ENCODE data around the gene DHRSX. TPM values are rescaled to one million over a fixed set of nuclear protein-coding genes. Genes with fewer than 3 reads are reported as not detected.
A peak's percentile ranks its signal among the peaks of the same experiment; 100 is the strongest.

Gene DHRSX
- total RNA-seq, 2 experiments from 2014 or later: 18.8 to 21.4 TPM

DNA sequence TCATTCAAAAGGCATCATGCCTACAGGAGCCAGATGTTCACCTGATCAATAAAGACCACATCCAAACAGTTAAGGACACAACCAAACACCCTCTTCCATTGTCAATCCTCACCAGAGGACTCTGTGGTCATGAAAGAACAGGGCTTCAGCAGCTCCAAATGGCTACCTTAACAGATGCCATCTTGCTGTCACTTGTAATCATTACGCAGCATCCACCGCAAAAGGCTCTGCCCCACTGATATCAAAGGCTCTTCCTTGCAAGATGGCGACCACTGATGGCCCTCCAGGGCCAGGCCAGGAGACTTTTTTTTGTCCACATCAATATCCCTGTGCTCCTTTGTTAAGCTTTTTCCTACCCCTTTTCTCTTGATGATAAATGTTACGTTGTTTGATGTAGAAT is 157.4 kb downstream of the DHRSX start:
- no peak for DNase-seq
- Mint-ChIP-seq H3K36me3 (ENCODE audit: low read depth) (peaks cover 84% of the 10 kb centered on the region), H3K9me3 (peaks cover 20% of the 10 kb centered on the region), H3K4me3 (no peak overlapping the region), H3K4me1 (ENCODE audit: low read depth) (no peaks in the 10 kb centered on the region), H3K27me3 (ENCODE audit: low read depth) (no peaks in the 10 kb centered on the region), H3K27ac (no peak overlapping the region)
- intact Hi-C loops (cut with micrococcal nuclease): no loop called here
- CTCF ChIA-PET: no interaction called here

DNA sequence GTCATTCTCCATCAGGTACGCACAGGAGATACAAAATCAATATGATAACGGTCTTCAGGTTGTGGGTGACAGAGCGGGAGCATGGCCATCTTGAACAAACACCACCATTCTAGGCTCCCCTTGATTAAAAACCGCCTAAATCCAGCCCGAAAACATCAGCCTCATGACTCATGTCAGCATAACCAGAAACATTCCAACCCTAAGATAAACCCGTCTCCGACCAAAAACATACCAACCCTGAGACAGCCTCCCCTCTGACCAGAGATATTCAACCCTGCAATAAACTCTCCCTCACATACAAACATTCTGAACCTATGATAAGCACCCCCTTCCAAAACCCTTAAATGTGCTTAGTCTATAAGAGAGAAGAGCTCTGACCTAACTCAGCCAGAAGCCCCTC is 157.9 kb downstream of the DHRSX start:
- H3K36me3 Mint-ChIP-seq (ENCODE audit: low read depth): peaks cover 79% of the 10 kb centered on the region
- CTCF ChIA-PET: no interaction called here
- no peak for DNase-seq
- H3K27ac Mint-ChIP-seq: no peak overlapping the region
- no peak overlapping the region for H3K4me3 Mint-ChIP-seq
- H3K9me3 Mint-ChIP-seq: peaks cover 20% of the 10 kb centered on the region
- H3K4me1 Mint-ChIP-seq (ENCODE audit: low read depth): no peaks in the 10 kb centered on the region
- intact Hi-C loops (cut with micrococcal nuclease): no loop called here
- H3K27me3 Mint-ChIP-seq (ENCODE audit: low read depth): no peaks in the 10 kb centered on the region

GRCh38 chrX:2342281-2342688 is 158.5 kb downstream of the DHRSX start:
- peaks cover 20% of the 10 kb centered on the region for H3K9me3 Mint-ChIP-seq
- H3K4me3 Mint-ChIP-seq: no peak overlapping the region
- CTCF ChIA-PET: no interaction called here
- H3K27me3 Mint-ChIP-seq (ENCODE audit: low read depth): no peaks in the 10 kb centered on the region
- no peaks in the 10 kb centered on the region for H3K4me1 Mint-ChIP-seq (ENCODE audit: low read depth)
- H3K36me3 Mint-ChIP-seq (ENCODE audit: low read depth): peaks cover 82% of the 10 kb centered on the region
- DNase-seq: no peak
- H3K27ac Mint-ChIP-seq: no peak overlapping the region
- intact Hi-C loops (cut with micrococcal nuclease): no loop called here

- DNase-seq: no peak
- CTCF ChIA-PET: no interaction called here
- peaks cover 18% of the 10 kb centered on the region for H3K9me3 Mint-ChIP-seq
- no peak overlapping the region for H3K27ac Mint-ChIP-seq
- H3K27me3 Mint-ChIP-seq (ENCODE audit: low read depth): no peaks in the 10 kb centered on the region
- intact Hi-C loops (cut with micrococcal nuclease): no loop called here
- peaks cover 74% of the 10 kb centered on the region for H3K36me3 Mint-ChIP-seq (ENCODE audit: low read depth)
- H3K4me1 Mint-ChIP-seq (ENCODE audit: low read depth): no peaks in the 10 kb centered on the region
- H3K4me3 Mint-ChIP-seq: no peak overlapping the region
Observed at GRCh38 chrX:2340991-2341390, 159.8 kb downstream of the DHRSX start.

GRCh38 chrX:2336181-2336580 is 164.6 kb downstream of the DHRSX start:
- no peak overlapping the region for H3K27ac Mint-ChIP-seq
- no peaks in the 10 kb centered on the region for H3K4me1 Mint-ChIP-seq (ENCODE audit: low read depth)
- intact Hi-C loops (cut with micrococcal nuclease): no loop called here
- DNase-seq: no peak
- H3K27me3 Mint-ChIP-seq (ENCODE audit: low read depth): no peaks in the 10 kb centered on the region
- H3K4me3 Mint-ChIP-seq: no peak overlapping the region
- CTCF ChIA-PET: no interaction called here
- H3K36me3 Mint-ChIP-seq (ENCODE audit: low read depth): peaks cover 39% of the 10 kb centered on the region
- H3K9me3 Mint-ChIP-seq: peaks cover 16% of the 10 kb centered on the region

- H3K36me3 Mint-ChIP-seq (ENCODE audit: low read depth): peaks cover 26% of the 10 kb centered on the region
- H3K27me3 Mint-ChIP-seq (ENCODE audit: low read depth): no peaks in the 10 kb centered on the region
- DNase-seq: no peak
- CTCF ChIA-PET: no interaction called here
- intact Hi-C loops (cut with micrococcal nuclease): no loop called here
- H3K4me1 Mint-ChIP-seq (ENCODE audit: low read depth): no peaks in the 10 kb centered on the region
- no peak overlapping the region for H3K27ac Mint-ChIP-seq
- H3K9me3 Mint-ChIP-seq: peaks cover 6% of the 10 kb centered on the region
- H3K4me3 Mint-ChIP-seq: no peak overlapping the region
Observed at GRCh38 chrX:2334237-2334636, 166.5 kb downstream of the DHRSX start.

DNA sequence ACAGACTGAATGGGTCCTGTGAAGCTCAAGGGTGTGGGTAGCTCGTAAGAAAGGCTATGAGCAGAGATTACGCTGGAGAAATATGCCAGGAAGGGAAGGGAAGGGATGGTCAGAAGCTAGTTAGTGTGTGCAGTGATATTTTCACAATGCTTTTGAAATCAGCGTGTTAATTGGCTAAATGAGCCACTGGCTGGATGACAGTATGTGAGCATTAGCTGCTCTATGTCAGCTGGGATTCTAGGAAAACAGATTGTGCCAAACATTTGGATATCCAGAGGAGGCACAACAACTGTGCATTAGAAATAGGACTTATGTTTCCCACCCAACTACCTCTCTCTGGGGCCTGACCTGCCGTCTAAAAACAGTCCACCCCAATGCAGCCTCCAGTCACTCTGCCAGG is 168.5 kb downstream of the DHRSX start:
- H3K27me3 Mint-ChIP-seq (ENCODE audit: low read depth): no peaks in the 10 kb centered on the region
- peaks cover 1% of the 10 kb centered on the region for H3K9me3 Mint-ChIP-seq
- intact Hi-C loops (cut with micrococcal nuclease): no loop called here
- no peak for DNase-seq
- H3K36me3 Mint-ChIP-seq (ENCODE audit: low read depth): peaks cover 20% of the 10 kb centered on the region
- CTCF ChIA-PET: no interaction called here
- H3K4me3 Mint-ChIP-seq: no peak overlapping the region
- H3K4me1 Mint-ChIP-seq (ENCODE audit: low read depth): no peaks in the 10 kb centered on the region
- no peak overlapping the region for H3K27ac Mint-ChIP-seq

DNA sequence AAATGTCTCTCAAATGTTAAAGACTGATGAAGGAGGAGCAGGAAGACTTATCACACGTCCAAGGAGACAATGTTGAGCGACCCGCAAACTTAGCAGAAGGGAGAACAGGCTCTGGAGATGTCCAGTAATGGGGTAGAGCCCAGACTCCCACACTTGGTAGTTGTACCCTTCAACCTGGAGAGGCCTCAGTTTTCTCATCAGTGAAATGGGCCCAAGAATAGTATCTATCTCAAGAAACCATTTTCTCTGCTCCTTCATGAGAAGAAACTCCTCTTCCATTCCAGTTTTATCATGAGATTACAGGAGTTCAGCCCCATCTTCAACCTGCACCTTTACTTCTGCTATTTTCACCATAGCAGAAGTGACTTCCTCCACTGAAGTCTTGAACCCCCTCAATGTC is 169.9 kb downstream of the DHRSX start:
- H3K9me3 Mint-ChIP-seq: peaks cover 1% of the 10 kb centered on the region

GRCh38 chrX:2330487-2330886 is 170.3 kb downstream of the DHRSX start:
- H3K27me3 Mint-ChIP-seq (ENCODE audit: low read depth): no peaks in the 10 kb centered on the region
- CTCF ChIA-PET: no interaction called here
- no peak overlapping the region for H3K27ac Mint-ChIP-seq
- H3K36me3 Mint-ChIP-seq (ENCODE audit: low read depth): peaks cover 17% of the 10 kb centered on the region
- no peaks in the 10 kb centered on the region for H3K4me1 Mint-ChIP-seq (ENCODE audit: low read depth)
- H3K9me3 Mint-ChIP-seq: peaks cover 3% of the 10 kb centered on the region
- DNase-seq: no peak
- intact Hi-C loops (cut with micrococcal nuclease): no loop called here
- H3K4me3 Mint-ChIP-seq: no peak overlapping the region

More for the DNA sequence above, 169.9 kb downstream of the DHRSX start:
- H3K4me1 Mint-ChIP-seq (ENCODE audit: low read depth): no peaks in the 10 kb centered on the region
- DNase-seq: no peak
- peaks cover 17% of the 10 kb centered on the region for H3K36me3 Mint-ChIP-seq (ENCODE audit: low read depth)
- intact Hi-C loops (cut with micrococcal nuclease): no loop called here
- H3K27ac Mint-ChIP-seq: no peak overlapping the region
- CTCF ChIA-PET: no interaction called here
- no peak overlapping the region for H3K4me3 Mint-ChIP-seq
- H3K27me3 Mint-ChIP-seq (ENCODE audit: low read depth): no peaks in the 10 kb centered on the region

- intact Hi-C loops (cut with micrococcal nuclease): no loop called here
- H3K36me3 Mint-ChIP-seq (ENCODE audit: low read depth): peaks cover 26% of the 10 kb centered on the region
- no peak overlapping the region for H3K4me3 Mint-ChIP-seq
- DNase-seq: no peak
- H3K27ac Mint-ChIP-seq: no peak overlapping the region
- CTCF ChIA-PET: no interaction called here
- no peaks in the 10 kb centered on the region for H3K27me3 Mint-ChIP-seq (ENCODE audit: low read depth)
- H3K4me1 Mint-ChIP-seq (ENCODE audit: low read depth): peaks cover 2% of the 10 kb centered on the region
- peaks cover 8% of the 10 kb centered on the region for H3K9me3 Mint-ChIP-seq
Observed at GRCh38 chrX:2327423-2327822, 173.4 kb downstream of the DHRSX start.

GRCh38 chrX:2325076-2325784 is 175.5 kb downstream of the DHRSX start:
- Mint-ChIP-seq H3K27ac (peak overlapping the region; percentile 71), H3K9me3 (peaks cover 10% of the 10 kb centered on the region), H3K36me3 (ENCODE audit: low read depth) (peaks cover 28% of the 10 kb centered on the region), H3K27me3 (ENCODE audit: low read depth) (no peaks in the 10 kb centered on the region), H3K4me1 (ENCODE audit: low read depth) (peaks cover 2% of the 10 kb centered on the region), H3K4me3 (peak overlapping the region; percentile 70)
- intact Hi-C loops (cut with micrococcal nuclease): no loop called here
- CTCF ChIA-PET: no interaction called here
- peak; percentile 45 for DNase-seq

DNA sequence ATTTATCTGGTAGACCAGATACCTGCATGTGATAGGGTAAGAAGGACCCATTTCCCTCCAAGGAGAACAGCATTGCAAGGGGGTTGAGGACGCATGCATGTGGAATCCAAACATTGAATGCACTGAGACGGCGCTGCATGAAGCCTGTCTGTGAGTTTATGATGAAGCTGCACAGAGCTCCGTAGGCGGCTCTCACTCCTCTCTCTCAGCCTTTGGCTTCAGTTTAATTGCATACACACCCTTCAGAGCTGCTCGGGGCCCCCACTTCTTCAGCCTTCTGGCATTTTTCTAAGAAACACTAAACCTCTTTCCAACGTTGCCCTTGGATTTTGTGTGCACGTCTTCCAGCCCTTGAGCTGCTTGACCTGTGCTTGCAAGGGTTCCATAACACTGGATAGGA is 176.6 kb downstream of the DHRSX start:
- CTCF ChIA-PET: no interaction called here
- H3K27me3 Mint-ChIP-seq (ENCODE audit: low read depth): no peaks in the 10 kb centered on the region
- intact Hi-C loops (cut with micrococcal nuclease): no loop called here
- H3K4me3 Mint-ChIP-seq: no peak overlapping the region
- DNase-seq: no peak
- H3K9me3 Mint-ChIP-seq: peaks cover 10% of the 10 kb centered on the region
- H3K36me3 Mint-ChIP-seq (ENCODE audit: low read depth): peaks cover 27% of the 10 kb centered on the region
- no peak overlapping the region for H3K27ac Mint-ChIP-seq
- peaks cover 2% of the 10 kb centered on the region for H3K4me1 Mint-ChIP-seq (ENCODE audit: low read depth)

DNA sequence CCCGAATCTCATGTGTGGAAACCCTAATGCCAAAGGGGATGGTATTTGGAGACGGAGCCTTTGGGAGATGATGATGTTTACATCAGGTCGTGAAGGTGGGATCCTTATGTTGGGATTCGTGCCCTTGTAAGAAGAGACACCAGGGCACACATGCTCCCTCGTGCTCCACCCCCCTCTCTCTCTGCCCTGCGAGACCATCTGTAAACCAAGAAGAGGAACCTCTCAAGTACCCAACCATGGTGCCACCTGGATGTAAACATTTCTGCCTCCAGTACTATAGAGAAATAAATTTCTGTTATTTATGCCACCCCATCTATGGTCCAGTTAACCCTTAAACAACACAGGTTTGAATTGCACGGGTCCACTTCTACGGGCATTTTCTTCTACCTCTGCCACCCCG is 179.4 kb downstream of the DHRSX start:
- CTCF ChIA-PET: no interaction called here
- DNase-seq: no peak
- intact Hi-C loops (cut with micrococcal nuclease): no loop called here
- Mint-ChIP-seq H3K4me3 (no peak overlapping the region), H3K27me3 (ENCODE audit: low read depth) (no peaks in the 10 kb centered on the region), H3K27ac (no peak overlapping the region), H3K4me1 (ENCODE audit: low read depth) (peaks cover 2% of the 10 kb centered on the region), H3K36me3 (ENCODE audit: low read depth) (peaks cover 24% of the 10 kb centered on the region), H3K9me3 (peaks cover 10% of the 10 kb centered on the region)

Data from activated naive CD4-positive, alpha-beta T cell treated with anti-CD3 and anti-CD28 coated beads for 36 hours (primary cell).